Measurements from ENCODE around the gene NDUFA13. TPM values are rescaled to one million over a fixed set of nuclear protein-coding genes. Genes with fewer than 3 reads are reported as not detected.

Gene NDUFA13
- total RNA-seq, 4 donors from 2014 or later = 41.6 to 113 (median 71.4) TPM

DNA sequence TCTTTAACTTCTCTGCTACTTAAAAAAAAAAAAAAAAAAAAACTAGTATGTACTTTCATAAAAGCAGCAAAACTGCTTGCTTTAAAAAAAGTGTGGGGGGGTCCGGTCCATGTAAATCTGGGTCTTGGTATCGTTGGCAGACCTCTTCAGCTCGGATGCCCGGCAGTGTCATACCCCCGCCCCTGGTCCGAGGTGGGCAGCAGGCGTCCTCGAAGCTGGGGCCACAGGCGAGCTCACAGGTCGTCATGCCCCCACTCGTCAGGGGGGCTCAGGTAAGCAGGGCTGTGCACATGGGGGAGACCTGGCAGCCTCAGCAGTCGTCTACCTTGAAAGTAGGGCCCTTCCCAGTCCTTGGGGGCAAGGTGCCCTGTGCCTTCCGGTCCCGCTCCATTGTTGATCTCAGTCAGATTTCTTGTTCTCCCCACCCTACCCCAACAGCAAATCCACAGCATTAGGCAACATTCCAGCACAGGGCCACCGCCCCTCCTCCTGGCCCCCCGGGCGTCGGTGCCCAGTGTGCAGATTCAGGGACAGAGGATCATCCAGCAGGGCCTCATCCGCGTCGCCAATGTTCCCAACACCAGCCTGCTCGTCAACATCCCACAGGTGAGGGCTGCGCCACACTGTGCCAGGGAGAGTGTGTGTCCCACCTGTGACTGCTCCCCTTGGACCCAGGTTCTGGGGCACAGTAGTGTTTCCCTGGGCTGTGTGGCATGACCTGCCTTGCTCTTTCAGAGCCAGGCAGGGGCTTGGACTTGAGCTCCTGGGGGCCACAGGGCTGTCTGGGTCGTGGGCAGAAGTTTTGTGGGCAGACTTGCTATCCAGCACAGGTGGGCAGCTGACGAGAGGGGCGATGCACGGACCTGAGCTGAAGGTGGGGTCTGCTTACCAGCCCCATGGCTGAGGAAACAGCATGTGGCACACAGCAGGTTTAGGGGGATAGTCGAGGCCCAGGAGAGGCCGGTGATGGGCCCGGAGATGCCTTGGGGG lies 20.1 kb upstream of the NDUFA13 start:
- Histone ChIP-seq H3K9me3 (no peaks in the 10 kb centered on the region), H3K4me1 (peaks cover 0 to 1% (median 0%) of the 10 kb centered on the region in 3 donors), H3K4me3 (no peak overlapping the region), H3K27ac (no peak overlapping the region), H3K27me3 (no peaks in the 10 kb centered on the region), H3K36me3 (peaks cover 0 to 87% of the 10 kb centered on the region in 2 donors)
- TF ChIP-seq POLR2AphosphoS5 (IDR thresholded peaks at IDR 0.05) (no peak), POLR2A (IDR thresholded peaks at IDR 0.05) (no peak), EP300 (IDR thresholded peaks at IDR 0.05) (no peak), CTCF (IDR thresholded peaks at IDR 0.05) (no peak)
- 80 to 84% methylated on average over 1 to 6 of the region's 30 CpGs for WGBS, 2 donors (ENCODE audit: low coverage in 1 of 2)
- ATAC-seq = no peak

GRCh38 chr19:19498255-19498991 lies 17.6 kb upstream of the NDUFA13 start:
- Histone ChIP-seq H3K4me3 (no peak overlapping the region), H3K27ac (no peak overlapping the region), H3K36me3 (peaks cover 0 to 99% of the 10 kb centered on the region in 2 donors), H3K9me3 (no peaks in the 10 kb centered on the region), H3K4me1 (no peaks in the 10 kb centered on the region), H3K27me3 (no peaks in the 10 kb centered on the region)
- 80% methylated on average over 1 of the region's 33 CpGs; no CpG with 5 or more reads in 1 of the 2 donors for WGBS, 2 donors (ENCODE audit: low coverage in 1 of 2)
- no peak for ATAC-seq
- TF ChIP-seq CTCF (IDR thresholded peaks at IDR 0.05) (no peak), EP300 (IDR thresholded peaks at IDR 0.05) (no peak), POLR2AphosphoS5 (IDR thresholded peaks at IDR 0.05) (no peak), POLR2A (IDR thresholded peaks at IDR 0.05) (no peak)

GRCh38 chr19:19499272-19499995 lies 16.6 kb upstream of the NDUFA13 start:
- TF ChIP-seq POLR2AphosphoS5 (IDR thresholded peaks at IDR 0.05) (no peak), EP300 (IDR thresholded peaks at IDR 0.05) (no peak), POLR2A (IDR thresholded peaks at IDR 0.05) (no peak), CTCF (IDR thresholded peaks at IDR 0.05) (no peak)
- H3K27ac ChIP-seq = no peak overlapping the region
- H3K4me1 ChIP-seq = no peaks in the 10 kb centered on the region
- peaks cover 0 to 99% of the 10 kb centered on the region in 2 donors for H3K36me3 ChIP-seq
- ATAC-seq = no peak
- H3K9me3 ChIP-seq = no peaks in the 10 kb centered on the region
- no peaks in the 10 kb centered on the region for H3K27me3 ChIP-seq
- H3K4me3 ChIP-seq = no peak overlapping the region
- 50% methylated on average over 1 of the region's 18 CpGs; no CpG with 5 or more reads in 1 of the 2 donors for WGBS, 2 donors (ENCODE audit: low coverage in 1 of 2)

GRCh38 chr19:19500975-19501644 lies 14.9 kb upstream of the NDUFA13 start:
- Histone ChIP-seq H3K9me3 (no peaks in the 10 kb centered on the region), H3K4me1 (no peaks in the 10 kb centered on the region), H3K27me3 (no peaks in the 10 kb centered on the region), H3K36me3 (peaks cover 0 to 100% of the 10 kb centered on the region in 2 donors), H3K4me3 (no peak overlapping the region), H3K27ac (no peak overlapping the region)
- no peak for ATAC-seq
- no peak for TF ChIP-seq CTCF (IDR thresholded peaks at IDR 0.05)
- TF ChIP-seq POLR2AphosphoS5 (IDR thresholded peaks at IDR 0.05) = no peak
- 76 to 87% methylated on average over 3 to 4 of the region's 34 CpGs for WGBS, 2 donors (ENCODE audit: low coverage in 1 of 2)

Measured in gastroesophageal sphincter (tissue), 4 donors.